Hepatocyte (in vitro differentiated cells): Measurements from ENCODE around the gene CARD14.

Experiments
- CTCF ChIP-seq: fragments of 200-600 bp; sonication (generic); IDR thresholded peaks from 2 replicates; pipeline ENCODE4 v1.5.1; 2016; ENCODE audit warnings: antibody characterized with exemption, mild to moderate bottlenecking; ENCODE audit not compliant: poor library complexity
- EZH2 ChIP-seq: fragments of 200-600 bp; sonication (generic); IDR thresholded peaks from 2 replicates; pipeline ENCODE4 v1.6.1; 2016; ENCODE audit warnings: antibody characterized with exemption, mild to moderate bottlenecking, borderline replicate concordance

DNA sequence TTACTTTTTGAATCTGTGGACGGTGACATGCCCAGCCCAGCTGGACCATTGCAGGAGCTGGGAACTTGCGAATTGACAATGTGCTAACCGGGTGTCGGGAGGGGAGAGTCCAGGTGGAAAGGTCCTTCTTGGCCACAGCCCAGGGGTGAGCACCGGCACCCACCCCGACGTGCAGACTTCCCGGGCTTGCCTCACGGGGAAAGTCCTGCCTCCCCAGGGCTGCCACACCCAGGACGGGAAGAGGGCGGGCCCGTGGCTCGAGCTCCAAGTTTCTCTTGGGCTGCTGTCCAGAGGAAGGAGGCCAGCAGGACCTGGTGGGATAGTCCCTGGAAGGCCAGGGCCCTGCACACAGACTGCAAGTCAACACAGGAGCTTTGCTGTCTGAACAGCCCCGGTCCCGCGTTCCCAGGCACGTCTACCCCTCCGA is 17.7 kb downstream of the CARD14 start:
- no peak for TF ChIP-seq CTCF
- no peak for TF ChIP-seq EZH2
